Stimulated activated naive CD8-positive, alpha-beta T cell treated with anti-CD3 and anti-CD28 coated beads, Interleukin-15, Interleukin-2, amounts not matched to agents 100 U/mL and 50 U/mL, for 24 hours (primary cell): ENCODE results near the gene EEF1AKMT1.
"Not testable (repeated sequence)": the region's sequence is repeated elsewhere in the genome, so short reads cannot be mapped to it uniquely, and the experiment has no call there.

ENCODE experiments used
- ATAC-seq: fragments of 150-1000 bp; cut with Tn5 transposase; one replicate; pipeline ENCODE4 v1.10.0; 2021
- DNase-seq: peaks from one replicate; pipeline ENCODE4 v3.0.0; 2021

EEF1AKMT1 gene

DNA sequence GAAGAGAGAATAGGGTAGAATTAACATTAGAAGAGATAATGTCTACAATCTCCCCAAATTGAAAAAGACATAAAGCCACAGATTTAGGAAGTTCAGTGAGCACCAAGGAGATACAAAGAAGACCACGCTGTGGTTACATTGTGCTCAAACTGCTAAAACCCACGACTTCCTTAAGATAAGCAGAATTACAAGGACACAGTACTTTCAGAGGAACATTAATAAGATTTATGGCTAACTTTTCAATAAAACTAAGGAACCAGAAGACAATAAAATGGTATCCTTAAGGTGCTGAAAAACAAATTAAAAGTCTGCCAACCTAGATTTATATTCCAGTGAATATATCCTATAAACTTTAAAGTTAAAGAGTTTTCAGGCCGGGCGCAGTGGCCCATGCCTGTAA lies 77.7 kb downstream of the EEF1AKMT1 start:
- ATAC-seq (no peak), DNase-seq (no peak)

DNA sequence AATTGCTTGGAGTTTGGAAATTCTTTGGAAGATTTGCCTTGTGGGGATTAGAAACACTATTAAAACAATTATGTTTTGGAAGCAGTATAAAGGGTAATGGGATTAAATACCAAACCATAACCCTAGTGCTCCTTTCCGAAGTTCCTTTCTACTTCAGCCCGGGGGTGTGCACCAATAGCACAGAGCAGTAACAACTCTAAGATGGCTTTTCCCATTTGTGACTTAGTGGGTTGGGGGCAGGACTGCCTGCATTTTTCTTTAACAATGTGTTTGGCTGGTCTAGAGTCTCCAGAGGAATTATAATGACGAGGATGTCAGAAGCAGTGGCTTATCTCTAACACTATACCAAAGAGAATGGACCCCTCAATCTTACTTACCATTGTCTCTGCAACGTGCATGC lies 82.1 kb downstream of the EEF1AKMT1 start:
- DNase-seq (no peak), ATAC-seq (no peak)

DNA sequence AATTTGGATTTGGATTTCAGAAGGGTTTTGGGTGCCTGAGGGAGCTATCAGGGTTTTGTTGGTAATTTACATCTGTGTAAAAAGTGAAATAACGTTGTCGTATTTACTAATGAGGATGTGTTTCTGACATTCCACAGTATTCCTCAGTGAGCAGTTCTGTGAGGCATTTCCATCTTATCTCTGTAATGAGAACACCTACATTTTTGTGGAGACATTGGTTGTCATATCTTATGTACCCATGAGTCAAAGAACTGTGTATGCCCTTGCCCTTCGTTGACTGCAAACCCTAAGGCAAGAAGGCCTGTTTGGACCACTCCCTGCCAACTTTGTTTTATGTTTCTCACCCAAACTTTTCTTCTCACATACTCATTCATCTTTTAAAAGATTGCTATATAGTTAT lies 84.5 kb downstream of the EEF1AKMT1 start:
- DNase-seq (no peak), ATAC-seq (no peak)

DNA sequence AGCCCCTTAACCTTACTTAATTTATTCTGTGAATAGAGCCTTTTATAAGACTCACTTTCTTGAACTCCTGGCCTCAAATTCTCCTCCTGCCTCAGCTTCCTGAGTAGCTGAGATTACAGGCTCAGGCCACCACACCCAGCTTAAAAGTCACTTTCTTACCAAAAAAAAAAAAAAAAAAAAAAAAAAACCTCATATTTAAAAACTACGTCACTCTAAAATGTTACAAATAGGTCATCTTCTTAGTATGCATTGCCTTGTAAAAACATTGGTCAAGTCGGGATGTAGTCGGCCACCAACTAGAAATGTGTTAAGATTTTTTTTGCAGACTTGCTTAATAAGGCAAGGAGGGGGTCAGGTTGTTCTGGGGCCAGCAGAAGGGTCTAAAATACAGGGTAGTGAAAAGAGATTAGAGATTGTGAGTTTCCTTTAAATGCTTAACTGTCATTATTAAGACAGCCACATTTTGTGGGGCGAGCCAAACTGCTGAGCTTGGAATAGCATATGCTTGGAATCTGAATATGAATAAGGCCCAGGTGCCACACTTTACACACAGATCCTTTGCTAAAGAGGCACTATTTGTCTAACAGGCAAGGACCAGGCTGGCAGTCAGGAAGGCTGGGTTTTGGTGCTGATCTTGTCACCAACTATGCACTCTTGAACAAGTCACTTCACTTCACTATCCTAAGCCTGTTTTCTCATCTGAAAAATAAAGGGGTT lies 86.7 kb downstream of the EEF1AKMT1 start:
- ATAC-seq (no peak), DNase-seq (no peak)

DNA sequence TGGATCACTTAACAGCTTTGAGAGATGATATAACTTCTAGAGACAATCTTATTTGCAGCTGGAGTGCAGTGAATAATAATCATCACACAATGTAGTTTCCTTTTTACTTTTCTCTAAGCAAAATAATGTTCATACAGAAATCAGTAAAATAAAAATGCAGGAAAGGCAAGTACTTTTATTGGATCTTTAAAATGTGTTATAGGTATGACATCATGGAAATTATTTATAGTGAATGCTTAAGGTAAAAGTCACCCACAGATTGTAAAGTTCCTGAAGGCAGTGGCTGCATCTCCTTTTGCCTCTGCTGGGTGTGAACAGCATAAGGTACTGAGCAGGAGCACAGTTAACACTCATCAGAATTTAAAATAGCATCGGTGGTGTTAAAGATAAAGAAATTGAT lies 87.6 kb downstream of the EEF1AKMT1 start:
- DNase-seq: no peak
- no peak for ATAC-seq

DNA sequence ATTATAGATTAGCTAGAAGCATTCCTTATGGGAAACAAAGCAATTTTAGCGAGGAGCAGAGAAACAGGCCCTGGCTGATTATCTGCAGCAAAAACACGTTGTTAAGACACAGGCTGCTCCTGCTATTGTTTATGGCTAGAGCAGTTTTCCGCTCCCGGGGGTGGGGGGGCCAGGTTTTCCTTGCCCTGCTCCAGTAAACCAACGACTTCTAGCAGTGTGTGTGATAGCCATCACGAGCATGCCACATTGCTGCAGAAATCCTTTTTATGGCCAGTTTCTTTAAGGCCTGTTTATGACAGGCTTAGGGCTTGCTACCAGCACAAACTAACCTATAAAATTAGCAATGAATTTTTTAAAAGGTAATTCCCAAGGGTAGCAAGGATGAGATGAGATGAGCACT lies 88.7 kb downstream of the EEF1AKMT1 start:
- ATAC-seq (no peak), DNase-seq (no peak)

DNA sequence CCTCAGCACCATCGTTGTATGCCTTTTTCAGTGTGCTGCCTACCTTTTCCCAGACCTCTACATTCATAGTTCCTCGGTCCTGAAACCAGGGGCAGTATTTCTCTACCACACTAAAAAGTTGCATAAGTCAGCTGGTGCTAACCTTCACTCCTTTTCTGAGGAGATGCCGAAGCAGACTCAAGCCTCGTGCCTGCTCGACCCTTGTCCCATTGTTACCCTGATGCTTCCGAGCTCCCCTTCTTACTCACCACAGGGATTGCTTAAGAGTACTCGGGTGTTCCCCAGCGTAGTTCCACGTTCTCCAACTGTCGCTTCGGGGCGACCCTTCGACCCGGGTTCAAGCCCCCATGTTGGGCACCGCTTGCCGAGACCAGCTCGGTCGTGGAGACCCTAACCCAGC lies 89.2 kb downstream of the EEF1AKMT1 start:
- no peak for DNase-seq

DNA sequence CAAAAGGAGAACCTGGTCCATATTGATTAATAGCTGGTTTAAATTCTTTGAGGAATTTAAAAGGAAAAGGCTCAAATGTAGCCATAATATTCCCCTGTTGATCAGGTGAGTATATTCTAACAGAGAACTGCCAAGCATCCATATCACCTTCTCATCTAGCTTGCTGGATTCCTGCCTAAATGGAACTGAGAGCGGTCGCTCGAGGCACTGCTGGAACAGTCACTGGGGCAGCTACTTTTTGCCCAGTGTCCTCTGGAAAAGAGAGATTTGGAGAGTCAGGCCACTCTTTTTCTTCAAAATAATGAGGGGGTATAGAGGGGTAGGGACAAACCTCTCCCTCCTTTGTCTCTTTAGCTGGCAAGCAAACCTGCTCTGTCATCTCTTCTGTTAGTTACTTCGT lies 89.7 kb downstream of the EEF1AKMT1 start:
- ATAC-seq: no peak

More for the DNA sequence above, 89.2 kb downstream of the EEF1AKMT1 start:
- ATAC-seq: no peak

DNA sequence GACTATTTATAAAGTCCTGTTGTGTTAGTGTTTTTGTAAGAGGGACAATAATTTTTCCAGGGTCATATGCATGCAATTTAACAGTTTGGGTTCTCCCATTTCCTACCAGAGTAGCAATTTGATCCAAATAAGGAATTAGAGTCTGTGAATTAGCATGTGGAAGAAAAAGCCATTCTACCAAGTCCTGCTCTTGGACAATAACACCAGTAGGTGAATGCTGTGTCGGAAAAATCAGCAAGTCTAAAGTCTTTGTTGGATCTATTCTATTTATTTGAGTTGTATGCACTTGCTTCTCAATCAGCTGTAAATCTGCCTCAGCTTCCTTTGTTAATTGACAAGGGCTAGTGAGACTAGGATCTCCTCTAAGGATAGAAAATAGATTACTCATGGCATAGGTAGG lies 91.7 kb downstream of the EEF1AKMT1 start:
- ATAC-seq: no peak

More for the DNA sequence above, 89.7 kb downstream of the EEF1AKMT1 start:
- DNase-seq: no peak

DNA sequence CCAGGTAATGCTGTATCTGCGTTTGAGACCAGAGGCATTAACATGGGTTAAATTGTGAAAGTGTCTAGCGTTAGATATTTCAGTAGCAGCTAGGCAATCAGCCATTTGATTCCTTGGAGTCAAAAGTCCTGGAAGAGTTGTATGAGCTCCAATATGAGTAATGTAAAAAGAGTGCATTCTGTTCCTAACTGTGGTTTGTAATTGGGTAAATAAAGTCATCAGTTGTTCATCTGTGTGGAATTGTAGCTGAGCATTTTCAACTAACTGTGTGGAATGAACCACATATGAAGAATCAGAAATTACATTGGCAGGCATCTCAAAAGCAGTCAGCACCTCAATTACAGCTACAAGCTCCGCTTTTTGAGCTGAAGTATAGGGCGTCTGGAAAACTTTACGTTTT lies 92.3 kb downstream of the EEF1AKMT1 start:
- ATAC-seq, DNase-seq: not testable (repeated sequence)

More for the DNA sequence above, 91.7 kb downstream of the EEF1AKMT1 start:
- no peak for DNase-seq

DNA sequence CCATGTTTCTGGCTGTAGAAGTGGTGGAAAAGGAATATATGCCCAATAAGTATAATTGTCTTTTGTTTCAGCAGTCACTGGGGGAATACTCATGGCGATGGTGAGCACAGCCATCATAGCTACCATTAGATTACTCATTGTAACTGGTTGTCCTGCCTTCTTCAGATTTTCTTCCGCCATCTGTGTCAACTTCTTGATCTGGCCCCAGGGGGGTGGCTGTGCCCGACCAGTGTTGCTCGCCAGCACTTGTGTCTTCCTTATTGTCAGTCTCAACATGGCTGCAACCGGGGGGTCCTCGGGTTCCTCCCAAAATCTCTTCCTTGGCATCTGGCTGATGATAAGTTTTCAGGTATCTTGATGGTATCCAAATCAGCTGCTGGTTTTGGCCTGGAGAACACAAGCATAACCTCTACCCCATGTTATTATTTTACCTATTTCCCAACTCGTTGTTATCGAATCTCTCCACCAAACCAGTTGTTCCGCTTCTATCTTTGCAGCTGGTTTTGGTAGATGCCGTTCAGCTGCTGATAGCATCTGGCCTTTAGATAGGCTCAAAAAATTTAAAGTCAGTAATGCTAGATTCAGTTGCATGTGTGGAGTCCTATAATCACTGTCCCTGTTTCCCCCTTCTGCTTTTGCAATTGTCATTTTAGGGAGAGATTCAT lies 93.2 kb downstream of the EEF1AKMT1 start:
- ATAC-seq (no peak), DNase-seq (no peak)

DNA sequence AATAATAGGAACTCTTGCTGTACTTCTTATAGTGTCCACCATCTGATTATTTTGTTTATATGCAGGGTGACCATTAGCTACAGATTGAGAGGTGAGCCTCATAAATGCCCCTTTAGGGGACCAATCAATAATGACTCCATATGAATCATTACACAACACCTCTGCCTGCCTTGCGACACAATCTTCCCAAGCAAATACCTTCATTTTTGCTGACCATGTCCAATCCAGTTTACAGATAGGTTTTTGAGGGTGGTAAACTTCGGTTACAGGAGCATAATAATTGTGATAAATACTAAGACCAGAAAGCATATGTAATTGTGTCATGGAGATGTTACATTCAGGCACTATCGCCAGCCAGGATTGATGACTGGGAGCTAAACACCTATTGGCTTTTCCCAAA lies 93.9 kb downstream of the EEF1AKMT1 start:
- ATAC-seq (no peak), DNase-seq (no peak)
